GM15510 (cell line): ENCODE measurements around the gene LSS.

Experiments used
- POLR2A ChIP-seq: IDR thresholded peaks from 3 replicates; pipeline ENCODE4 v1.6.1; 2011; ENCODE audit warnings: borderline replicate concordance; ENCODE audit not compliant: insufficient read length; ENCODE audit errors: extremely low read depth

Gene LSS

GRCh38 chr21:46153247-46154154 lies 75.1 kb downstream of the LSS start:
- no peak for TF ChIP-seq POLR2A

- TF ChIP-seq POLR2A = no peak
Observed at GRCh38 chr21:46152927-46153246, 75.7 kb downstream of the LSS start.

DNA sequence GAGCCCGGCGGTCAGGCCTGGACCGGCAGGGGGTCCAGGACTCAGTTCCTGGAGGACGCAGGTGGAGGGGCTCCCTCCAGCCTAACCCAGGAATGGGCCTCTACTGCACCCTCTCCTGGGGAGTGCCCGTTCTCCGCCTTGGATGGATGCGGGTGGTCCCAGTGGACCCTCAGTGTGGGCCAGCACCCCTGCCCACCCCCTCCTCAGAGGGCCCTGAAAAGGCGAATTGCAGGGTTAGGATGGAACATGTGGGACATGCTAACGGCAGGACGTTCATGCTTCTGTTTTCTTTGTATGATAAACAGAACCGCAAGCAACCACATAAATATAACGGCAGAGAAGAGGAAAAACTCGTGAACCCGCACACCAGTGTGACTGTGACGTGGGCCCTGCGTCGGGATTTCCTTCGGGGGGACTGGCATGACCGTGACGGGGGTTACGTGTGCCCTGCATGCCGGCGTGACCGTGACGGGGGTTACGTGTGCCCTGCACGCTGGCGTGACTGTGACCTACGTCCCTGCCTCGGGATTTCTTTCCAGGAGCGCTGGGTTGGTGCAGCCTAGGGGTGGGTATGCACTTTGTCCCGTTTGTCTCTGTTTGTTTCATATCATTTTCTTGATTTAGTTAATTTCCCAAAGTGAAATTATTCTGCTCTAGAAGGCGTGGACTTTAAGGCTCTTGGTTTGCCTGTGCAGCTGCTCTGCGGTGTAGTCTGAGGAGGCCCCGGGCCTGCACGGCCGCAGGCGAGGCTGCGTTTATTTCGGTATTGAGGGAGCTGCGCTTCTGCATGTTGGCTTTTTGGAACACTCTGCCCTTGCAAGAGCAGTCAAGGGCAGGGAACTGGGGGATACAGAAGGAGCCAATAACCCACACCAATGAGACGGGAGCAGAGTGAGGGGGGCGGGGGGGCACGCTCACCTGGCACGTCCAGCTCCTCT lies 76.3 kb downstream of the LSS start:
- no peak for TF ChIP-seq POLR2A

- TF ChIP-seq POLR2A = no peak
Observed at GRCh38 chr21:46151261-46151988, 77.1 kb downstream of the LSS start.

DNA sequence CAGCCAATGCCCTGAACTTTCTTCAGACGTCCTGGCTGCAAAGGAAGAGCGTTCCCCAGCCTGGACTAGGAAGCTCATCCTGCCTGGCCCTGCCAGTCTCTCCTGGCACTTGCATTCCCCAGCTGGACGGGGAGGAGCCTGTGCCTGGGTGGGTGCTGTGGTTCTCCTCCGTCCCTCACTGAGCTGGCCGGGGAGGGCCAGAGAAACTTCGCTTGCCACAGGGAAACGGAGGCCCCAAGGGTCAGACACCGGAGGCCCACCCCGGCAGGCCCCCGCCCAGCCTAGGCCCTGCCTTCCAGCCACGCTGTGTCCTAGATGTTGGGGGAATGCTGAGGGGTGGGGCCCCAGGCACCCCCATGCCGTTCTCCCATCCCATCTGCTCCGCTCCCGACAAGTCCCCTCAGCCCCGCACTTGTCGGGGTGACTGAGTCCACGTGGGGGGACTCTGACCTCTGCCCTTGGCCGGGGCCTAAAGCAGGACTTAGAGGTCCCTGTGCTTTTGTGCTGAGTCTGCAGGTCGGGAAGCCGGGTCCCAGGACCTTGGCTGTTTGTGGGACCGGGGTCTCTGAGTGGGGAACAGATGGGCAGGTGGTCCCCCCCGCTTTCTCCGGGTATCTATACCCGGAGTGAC lies 78.0 kb downstream of the LSS start:
- no peak for TF ChIP-seq POLR2A

- TF ChIP-seq POLR2A = no peak
Observed at GRCh38 chr21:46150073-46150472, 78.5 kb downstream of the LSS start.

- TF ChIP-seq POLR2A = no peak
Observed at GRCh38 chr21:46149205-46149901, 79.2 kb downstream of the LSS start.

DNA sequence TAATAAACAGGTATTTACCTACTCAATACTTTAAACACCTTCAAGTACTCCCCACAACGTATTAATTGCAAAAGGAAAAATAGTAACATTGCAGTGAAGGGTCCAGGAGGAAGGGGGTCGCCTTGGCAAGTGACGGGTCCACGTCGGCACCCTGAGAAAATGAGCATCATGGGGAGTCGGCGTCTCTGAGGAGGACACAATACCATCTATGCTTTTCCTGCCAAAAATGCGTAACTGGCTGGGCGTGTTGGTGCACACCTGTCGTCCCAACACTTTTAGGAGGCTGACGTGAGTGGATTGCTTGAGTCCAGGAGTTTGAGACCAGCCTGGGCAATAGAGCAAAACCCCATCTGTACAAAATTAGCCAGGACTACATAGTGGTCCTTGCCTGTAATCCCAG lies 80.5 kb downstream of the LSS start:
- no peak for TF ChIP-seq POLR2A

DNA sequence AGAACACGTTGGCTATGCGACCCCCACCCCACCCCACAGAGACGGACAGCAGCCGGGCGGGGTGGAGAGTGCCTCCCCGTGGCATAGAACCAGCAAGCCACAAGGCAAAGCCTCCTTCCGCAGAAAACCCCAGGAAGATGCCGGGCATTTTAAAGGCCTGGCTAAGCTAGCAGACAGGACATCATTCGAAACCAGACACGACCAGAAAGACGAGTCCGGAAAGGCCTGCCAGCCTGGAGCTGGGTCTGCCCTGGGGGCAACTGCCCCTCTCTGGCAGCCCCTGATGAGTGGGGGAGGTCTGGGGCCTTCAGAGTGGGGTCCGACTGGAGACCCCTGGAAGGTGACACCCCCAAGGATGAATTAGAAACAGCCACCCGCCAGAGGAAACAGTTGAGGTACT lies 81.7 kb downstream of the LSS start:
- no peak for TF ChIP-seq POLR2A

GRCh38 chr21:46145840-46146691 lies 82.5 kb downstream of the LSS start:
- TF ChIP-seq POLR2A = no peak

GRCh38 chr21:46145159-46145839 lies 83.3 kb downstream of the LSS start:
- no peak for TF ChIP-seq POLR2A

DNA sequence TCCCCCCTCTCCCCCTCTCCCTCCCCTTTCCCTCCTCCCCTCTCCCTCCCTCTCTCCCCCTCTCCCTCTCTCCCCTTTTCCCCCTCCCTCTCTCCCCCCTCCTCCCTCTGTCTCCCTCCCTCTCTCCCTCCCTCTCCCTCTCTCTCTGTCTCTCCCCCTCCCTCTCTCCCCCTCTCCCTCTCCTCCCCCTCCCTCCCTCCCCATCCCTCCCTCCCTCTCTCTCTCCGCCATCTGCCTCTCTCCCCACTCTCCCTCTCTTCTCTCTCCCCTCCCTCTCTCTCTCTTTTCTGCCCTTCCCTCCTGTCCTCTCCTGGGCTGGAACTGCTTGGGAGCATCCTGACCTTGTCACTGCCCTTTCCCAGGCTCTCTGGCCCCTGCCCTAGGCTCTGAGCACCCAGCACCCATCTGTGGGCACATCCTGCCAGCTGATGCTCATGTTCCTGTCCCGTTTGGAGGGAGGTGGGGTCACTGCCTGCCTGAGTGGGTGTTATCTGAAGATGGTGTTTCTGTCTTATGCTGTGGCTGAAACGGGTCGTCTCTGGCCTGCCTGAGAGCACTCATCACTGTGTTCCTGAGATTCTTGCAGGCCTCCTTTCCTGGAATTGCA lies 84.0 kb downstream of the LSS start:
- TF ChIP-seq POLR2A = no peak
